Astrocyte of the hippocampus (primary cell): ENCODE data around the gene CFAP69.
"Not testable (repeated sequence)": the region's sequence is repeated elsewhere in the genome, so short reads cannot be mapped to it uniquely, and the experiment has no call there.

Experiments
- DNase-seq: peaks from one replicate; pipeline ENCODE4 v3.0.0; 2011; ENCODE audit warnings: low read depth, low spot score

Gene CFAP69

GRCh38 chr7:90345595-90346335 is 100.8 kb downstream of the CFAP69 start:
- DNase-seq: peak; percentile 43

- peak; percentile 99 for DNase-seq
Measured at GRCh38 chr7:90346336-90347125, 101.6 kb downstream of the CFAP69 start, which contains the start of gene GTPBP10. Gene GTPBP10, plus strand, starts transcription at chr7:90346716. Its CDS starts 26 bp downstream, at chr7:90346742.

DNA sequence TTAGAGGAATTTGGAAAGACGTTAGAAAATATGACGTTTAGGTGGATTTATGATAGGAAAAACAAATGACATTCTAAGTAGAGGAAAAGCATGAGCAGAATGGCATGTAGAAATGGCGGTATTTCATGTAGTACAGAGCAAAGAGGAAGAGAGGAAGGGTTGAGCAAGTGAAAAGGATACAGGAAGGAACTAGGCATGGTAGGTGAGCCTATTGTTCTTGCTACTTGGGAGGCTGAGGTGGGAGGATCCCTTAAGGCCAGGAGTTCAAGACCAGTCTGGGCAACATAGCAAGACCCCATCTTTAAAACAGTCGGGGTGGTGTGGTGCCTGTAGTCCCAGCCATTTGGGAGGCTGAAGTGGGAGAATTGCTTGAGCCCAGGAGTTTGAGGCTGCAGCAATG is 102.8 kb downstream of the CFAP69 start:
- no peak for DNase-seq

GRCh38 chr7:90349305-90349704 is 104.3 kb downstream of the CFAP69 start:
- DNase-seq: no peak

DNA sequence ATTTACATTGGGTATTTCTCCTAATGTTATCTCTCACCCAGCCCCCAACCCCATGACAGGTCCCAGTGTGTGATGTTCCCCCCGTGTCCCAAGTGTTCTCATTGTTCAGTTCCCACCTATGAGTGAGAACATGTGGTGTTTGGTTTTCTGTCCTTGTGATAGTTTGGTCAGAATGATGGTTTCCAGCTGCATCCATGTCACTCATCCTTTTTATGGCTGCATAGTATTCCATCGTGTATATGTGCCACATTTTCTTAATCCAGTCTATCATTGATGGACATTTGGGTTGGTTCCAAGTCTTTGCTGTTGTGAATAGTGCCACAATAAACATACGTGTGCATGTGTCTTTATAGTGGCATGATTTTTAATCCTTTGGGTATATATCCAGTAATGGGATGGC is 105.1 kb downstream of the CFAP69 start:
- not testable (repeated sequence) for DNase-seq

GRCh38 chr7:90351987-90352386 is 107.0 kb downstream of the CFAP69 start:
- no peak for DNase-seq
